ENCODE results near the gene SORCS2. TPM values are rescaled to one million over a fixed set of nuclear protein-coding genes. Genes with fewer than 3 reads are reported as not detected.

Gene SORCS2
- polyA plus RNA-seq, 1 donor from 2014 or later, result 1.0 TPM

DNA sequence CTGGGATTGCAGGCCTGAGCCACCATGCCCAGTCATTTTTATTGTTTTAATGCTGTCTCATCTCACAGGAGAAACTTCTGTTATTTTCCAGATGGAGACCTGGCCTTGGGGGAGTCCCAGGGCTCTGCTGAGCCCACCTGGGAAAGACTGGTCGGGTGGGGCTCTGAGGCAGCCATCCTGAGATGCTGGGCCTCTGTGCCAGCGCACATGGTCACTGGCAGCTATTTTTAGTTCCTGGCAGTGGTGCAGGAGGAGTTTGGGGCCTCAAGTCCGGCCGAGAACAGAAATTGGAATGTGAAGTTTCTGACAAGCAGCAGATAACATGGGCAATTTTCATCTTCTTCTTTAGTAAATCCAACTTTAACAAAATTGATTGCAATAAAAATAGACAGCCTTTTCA lies 44.5 kb downstream of the SORCS2 start:
- no peak overlapping the region for H3K27ac ChIP-seq (ENCODE audit: low read length)

DNA sequence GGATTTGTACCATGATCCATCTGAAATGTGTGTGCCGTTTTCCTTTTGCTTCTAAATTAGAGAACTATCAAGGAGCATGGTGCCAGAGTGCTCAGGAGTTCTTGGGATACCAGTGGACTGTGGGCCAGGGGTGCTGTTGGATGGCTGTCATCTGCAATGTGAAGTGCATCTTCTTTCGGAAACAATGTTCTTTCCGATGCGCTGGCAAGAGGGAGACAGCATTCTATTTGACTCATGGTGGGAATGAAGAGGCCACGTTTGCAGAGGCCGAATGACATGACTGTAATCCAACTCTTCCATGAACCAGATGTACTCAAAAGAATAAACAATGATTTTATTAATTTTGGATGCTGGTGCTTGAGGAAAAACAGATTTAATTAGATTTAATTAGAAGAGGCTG lies 45.5 kb downstream of the SORCS2 start:
- no peak overlapping the region for H2AFZ ChIP-seq (ENCODE audit: low read depth, low read length)
- H3K27me3 ChIP-seq (ENCODE audit: insufficient read depth, low read depth, low read length), result no peaks in the 10 kb centered on the region
- no peaks in the 10 kb centered on the region for H3K36me3 ChIP-seq (ENCODE audit: insufficient read depth, low read length)
- no peak overlapping the region for H3K4me2 ChIP-seq (ENCODE audit: low read length)
- no peaks in the 10 kb centered on the region for H3K79me2 ChIP-seq (replicated peaks; ENCODE audit: insufficient read depth, low read length)
- H3F3A ChIP-seq (ENCODE audit: insufficient read depth, low read length, poor library complexity, severe bottlenecking), result no peaks in the 10 kb centered on the region
- H3K4me3 ChIP-seq (ENCODE audit: low read length), result no peak overlapping the region
- no peaks in the 10 kb centered on the region for H4K20me1 ChIP-seq (ENCODE audit: insufficient read depth)
- H3K9me3 ChIP-seq (ENCODE audit: low read length), result no peaks in the 10 kb centered on the region
- no peak overlapping the region for H3K27ac ChIP-seq (ENCODE audit: low read length)
- no peak for TF ChIP-seq MXI1 (conservative IDR thresholded peaks at IDR 0.05; ENCODE audit: poor library complexity, severe bottlenecking)
- TF ChIP-seq, protein P1, sequence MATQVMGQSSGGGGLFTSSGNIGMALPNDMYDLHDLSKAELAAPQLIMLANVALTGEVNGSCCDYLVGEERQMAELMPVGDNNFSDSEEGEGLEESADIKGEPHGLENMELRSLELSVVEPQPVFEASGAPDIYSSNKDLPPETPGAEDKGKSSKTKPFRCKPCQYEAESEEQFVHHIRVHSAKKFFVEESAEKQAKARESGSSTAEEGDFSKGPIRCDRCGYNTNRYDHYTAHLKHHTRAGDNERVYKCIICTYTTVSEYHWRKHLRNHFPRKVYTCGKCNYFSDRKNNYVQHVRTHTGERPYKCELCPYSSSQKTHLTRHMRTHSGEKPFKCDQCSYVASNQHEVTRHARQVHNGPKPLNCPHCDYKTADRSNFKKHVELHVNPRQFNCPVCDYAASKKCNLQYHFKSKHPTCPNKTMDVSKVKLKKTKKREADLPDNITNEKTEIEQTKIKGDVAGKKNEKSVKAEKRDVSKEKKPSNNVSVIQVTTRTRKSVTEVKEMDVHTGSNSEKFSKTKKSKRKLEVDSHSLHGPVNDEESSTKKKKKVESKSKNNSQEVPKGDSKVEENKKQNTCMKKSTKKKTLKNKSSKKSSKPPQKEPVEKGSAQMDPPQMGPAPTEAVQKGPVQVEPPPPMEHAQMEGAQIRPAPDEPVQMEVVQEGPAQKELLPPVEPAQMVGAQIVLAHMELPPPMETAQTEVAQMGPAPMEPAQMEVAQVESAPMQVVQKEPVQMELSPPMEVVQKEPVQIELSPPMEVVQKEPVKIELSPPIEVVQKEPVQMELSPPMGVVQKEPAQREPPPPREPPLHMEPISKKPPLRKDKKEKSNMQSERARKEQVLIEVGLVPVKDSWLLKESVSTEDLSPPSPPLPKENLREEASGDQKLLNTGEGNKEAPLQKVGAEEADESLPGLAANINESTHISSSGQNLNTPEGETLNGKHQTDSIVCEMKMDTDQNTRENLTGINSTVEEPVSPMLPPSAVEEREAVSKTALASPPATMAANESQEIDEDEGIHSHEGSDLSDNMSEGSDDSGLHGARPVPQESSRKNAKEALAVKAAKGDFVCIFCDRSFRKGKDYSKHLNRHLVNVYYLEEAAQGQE (IDR thresholded peaks at IDR 0.05; ENCODE audit: borderline replicate concordance), result no peak
- TF ChIP-seq SMC3 (conservative IDR thresholded peaks at IDR 0.05; ENCODE audit: poor library complexity), result no peak
- TF ChIP-seq TAF1 (IDR thresholded peaks at IDR 0.05; ENCODE audit: low read depth), result no peak
- no peak for TF ChIP-seq POLR2AphosphoS5 (IDR thresholded peaks at IDR 0.05)
- TF ChIP-seq, protein P2, sequence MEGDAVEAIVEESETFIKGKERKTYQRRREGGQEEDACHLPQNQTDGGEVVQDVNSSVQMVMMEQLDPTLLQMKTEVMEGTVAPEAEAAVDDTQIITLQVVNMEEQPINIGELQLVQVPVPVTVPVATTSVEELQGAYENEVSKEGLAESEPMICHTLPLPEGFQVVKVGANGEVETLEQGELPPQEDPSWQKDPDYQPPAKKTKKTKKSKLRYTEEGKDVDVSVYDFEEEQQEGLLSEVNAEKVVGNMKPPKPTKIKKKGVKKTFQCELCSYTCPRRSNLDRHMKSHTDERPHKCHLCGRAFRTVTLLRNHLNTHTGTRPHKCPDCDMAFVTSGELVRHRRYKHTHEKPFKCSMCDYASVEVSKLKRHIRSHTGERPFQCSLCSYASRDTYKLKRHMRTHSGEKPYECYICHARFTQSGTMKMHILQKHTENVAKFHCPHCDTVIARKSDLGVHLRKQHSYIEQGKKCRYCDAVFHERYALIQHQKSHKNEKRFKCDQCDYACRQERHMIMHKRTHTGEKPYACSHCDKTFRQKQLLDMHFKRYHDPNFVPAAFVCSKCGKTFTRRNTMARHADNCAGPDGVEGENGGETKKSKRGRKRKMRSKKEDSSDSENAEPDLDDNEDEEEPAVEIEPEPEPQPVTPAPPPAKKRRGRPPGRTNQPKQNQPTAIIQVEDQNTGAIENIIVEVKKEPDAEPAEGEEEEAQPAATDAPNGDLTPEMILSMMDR (IDR thresholded peaks at IDR 0.05; ENCODE audit: poor library complexity, severe bottlenecking), result no peak
- H3K9me2 ChIP-seq (ENCODE audit: insufficient read depth, low read length), result no peaks in the 10 kb centered on the region
- no peak overlapping the region for H3K9ac ChIP-seq (ENCODE audit: low read length)

More for the DNA sequence above, 44.5 kb downstream of the SORCS2 start:
- Histone ChIP-seq H3F3A (ENCODE audit: insufficient read depth, low read length, poor library complexity, severe bottlenecking) (no peaks in the 10 kb centered on the region), H3K9ac (ENCODE audit: low read length) (no peak overlapping the region), H3K4me3 (ENCODE audit: low read length) (no peak overlapping the region), H3K36me3 (ENCODE audit: insufficient read depth, low read length) (no peaks in the 10 kb centered on the region), H3K27me3 (ENCODE audit: insufficient read depth, low read depth, low read length) (no peaks in the 10 kb centered on the region), H2AFZ (ENCODE audit: low read depth, low read length) (no peak overlapping the region), H3K4me2 (ENCODE audit: low read length) (no peak overlapping the region), H3K79me2 (replicated peaks; ENCODE audit: insufficient read depth, low read length) (no peaks in the 10 kb centered on the region), H3K9me3 (ENCODE audit: low read length) (no peaks in the 10 kb centered on the region), H3K9me2 (ENCODE audit: insufficient read depth, low read length) (no peaks in the 10 kb centered on the region), H4K20me1 (ENCODE audit: insufficient read depth) (no peaks in the 10 kb centered on the region)
- TF ChIP-seq, protein P2 (IDR thresholded peaks at IDR 0.05; ENCODE audit: poor library complexity, severe bottlenecking), result no peak
- no peak for TF ChIP-seq RAD21 (conservative IDR thresholded peaks at IDR 0.05)
- no peak for TF ChIP-seq SMC3 (conservative IDR thresholded peaks at IDR 0.05; ENCODE audit: poor library complexity)
- no peak for TF ChIP-seq MXI1 (conservative IDR thresholded peaks at IDR 0.05; ENCODE audit: poor library complexity, severe bottlenecking)
- no peak for TF ChIP-seq POLR2AphosphoS5 (IDR thresholded peaks at IDR 0.05)
- TF ChIP-seq, protein P1 (IDR thresholded peaks at IDR 0.05; ENCODE audit: borderline replicate concordance), result no peak
- no peak for TF ChIP-seq TAF1 (IDR thresholded peaks at IDR 0.05; ENCODE audit: low read depth)
- no peak for TF ChIP-seq EP300 (conservative IDR thresholded peaks at IDR 0.05; ENCODE audit: poor library complexity, severe bottlenecking)
- no peak for TF ChIP-seq EZH2 (IDR thresholded peaks at IDR 0.05; ENCODE audit: borderline replicate concordance, insufficient read depth, low read length, poor library complexity, severe bottlenecking)

All from neural cell (in vitro differentiated cells).